Measurements from ENCODE around the gene PARVB.
"Not testable (repeated sequence)": the region's sequence is repeated elsewhere in the genome, so short reads cannot be mapped to it uniquely, and the experiment has no call there.

Gene PARVB

GRCh38 chr22:44109416-44109815 lies 85.3 kb downstream of the PARVB start:
- Histone ChIP-seq H3K27ac (ENCODE audit: low read depth, low read length, poor library complexity, severe bottlenecking) (no peak overlapping the region), H3K9me2 (ENCODE audit: low read depth, low read length) (no peaks in the 10 kb centered on the region), H2AFZ (ENCODE audit: low read length) (no peak overlapping the region), H3K4me1 (ENCODE audit: insufficient read depth, low read length, severe bottlenecking) (no peaks in the 10 kb centered on the region), H3K4me2 (ENCODE audit: low read length) (no peak overlapping the region), H3K9ac (ENCODE audit: low read length) (no peak overlapping the region), H3K36me3 (ENCODE audit: insufficient read depth, low read length) (no peaks in the 10 kb centered on the region), H3K9me3 (ENCODE audit: low read length) (no peaks in the 10 kb centered on the region), H3K4me3 (ENCODE audit: low read depth, low read length, poor library complexity, severe bottlenecking) (no peak overlapping the region), H3F3A (ENCODE audit: insufficient read depth, low read length) (no peaks in the 10 kb centered on the region), H4K20me1 (ENCODE audit: insufficient read depth, low read length) (no peaks in the 10 kb centered on the region), H3K79me2 (ENCODE audit: insufficient read depth, low read length) (no peaks in the 10 kb centered on the region), H3K27me3 (ENCODE audit: insufficient read depth, low read length) (no peaks in the 10 kb centered on the region)
- TF ChIP-seq CTCF (IDR thresholded peaks at IDR 0.05; ENCODE audit: low read length), result no peak
- TF ChIP-seq EZH2 (IDR thresholded peaks at IDR 0.05; ENCODE audit: borderline replicate concordance, low read length), result no peak

- not testable (repeated sequence) for H2AFZ ChIP-seq (ENCODE audit: low read length); H3K79me2 ChIP-seq (ENCODE audit: insufficient read depth, low read length); H3K9me3 ChIP-seq (ENCODE audit: low read length); H3K36me3 ChIP-seq (ENCODE audit: insufficient read depth, low read length); H3K27me3 ChIP-seq (ENCODE audit: insufficient read depth, low read length); H3K9me2 ChIP-seq (ENCODE audit: low read depth, low read length); H3K4me1 ChIP-seq (ENCODE audit: insufficient read depth, low read length, severe bottlenecking); H3K4me3 ChIP-seq (ENCODE audit: low read depth, low read length, poor library complexity, severe bottlenecking); H4K20me1 ChIP-seq (ENCODE audit: insufficient read depth, low read length); H3K27ac ChIP-seq (ENCODE audit: low read depth, low read length, poor library complexity, severe bottlenecking); H3F3A ChIP-seq (ENCODE audit: insufficient read depth, low read length); H3K4me2 ChIP-seq (ENCODE audit: low read length); H3K9ac ChIP-seq (ENCODE audit: low read length)
These were observed 86.6 kb downstream of the PARVB start for GRCh38 chr22:44110656-44111055.

GRCh38 chr22:44111562-44112155 lies 87.6 kb downstream of the PARVB start:
- H3K27me3 ChIP-seq (ENCODE audit: insufficient read depth, low read length), result no peaks in the 10 kb centered on the region
- H3K36me3 ChIP-seq (ENCODE audit: insufficient read depth, low read length), result no peaks in the 10 kb centered on the region
- no peak overlapping the region for H3K4me3 ChIP-seq (ENCODE audit: low read depth, low read length, poor library complexity, severe bottlenecking)
- H3K9me2 ChIP-seq (ENCODE audit: low read depth, low read length), result no peaks in the 10 kb centered on the region
- no peaks in the 10 kb centered on the region for H3F3A ChIP-seq (ENCODE audit: insufficient read depth, low read length)
- H3K9ac ChIP-seq (ENCODE audit: low read length), result no peak overlapping the region
- H3K9me3 ChIP-seq (ENCODE audit: low read length), result no peaks in the 10 kb centered on the region
- H3K79me2 ChIP-seq (ENCODE audit: insufficient read depth, low read length), result no peaks in the 10 kb centered on the region
- H2AFZ ChIP-seq (ENCODE audit: low read length), result no peak overlapping the region
- no peak for TF ChIP-seq CTCF (IDR thresholded peaks at IDR 0.05; ENCODE audit: low read length)
- no peak for TF ChIP-seq EZH2 (IDR thresholded peaks at IDR 0.05; ENCODE audit: borderline replicate concordance, low read length)
- H3K4me2 ChIP-seq (ENCODE audit: low read length), result no peak overlapping the region
- H3K27ac ChIP-seq (ENCODE audit: low read depth, low read length, poor library complexity, severe bottlenecking), result no peak overlapping the region
- H3K4me1 ChIP-seq (ENCODE audit: insufficient read depth, low read length, severe bottlenecking), result peaks cover 3% of the 10 kb centered on the region
- H4K20me1 ChIP-seq (ENCODE audit: insufficient read depth, low read length), result no peaks in the 10 kb centered on the region

GRCh38 chr22:44112191-44112590 lies 88.1 kb downstream of the PARVB start:
- TF ChIP-seq CTCF (IDR thresholded peaks at IDR 0.05; ENCODE audit: low read length), result no peak
- H2AFZ ChIP-seq (ENCODE audit: low read length), result no peak overlapping the region
- no peak overlapping the region for H3K27ac ChIP-seq (ENCODE audit: low read depth, low read length, poor library complexity, severe bottlenecking)
- no peaks in the 10 kb centered on the region for H3K36me3 ChIP-seq (ENCODE audit: insufficient read depth, low read length)
- peaks cover 8% of the 10 kb centered on the region for H3K4me1 ChIP-seq (ENCODE audit: insufficient read depth, low read length, severe bottlenecking)
- no peaks in the 10 kb centered on the region for H3K9me2 ChIP-seq (ENCODE audit: low read depth, low read length)
- no peak overlapping the region for H3K9ac ChIP-seq (ENCODE audit: low read length)
- no peaks in the 10 kb centered on the region for H4K20me1 ChIP-seq (ENCODE audit: insufficient read depth, low read length)
- no peaks in the 10 kb centered on the region for H3F3A ChIP-seq (ENCODE audit: insufficient read depth, low read length)
- no peaks in the 10 kb centered on the region for H3K27me3 ChIP-seq (ENCODE audit: insufficient read depth, low read length)
- H3K79me2 ChIP-seq (ENCODE audit: insufficient read depth, low read length), result no peaks in the 10 kb centered on the region
- no peak overlapping the region for H3K4me2 ChIP-seq (ENCODE audit: low read length)
- H3K4me3 ChIP-seq (ENCODE audit: low read depth, low read length, poor library complexity, severe bottlenecking), result no peak overlapping the region
- H3K9me3 ChIP-seq (ENCODE audit: low read length), result no peaks in the 10 kb centered on the region

Measured in OCI-LY1 (cell line).